Stomach smooth muscle (tissue), 2 donors: Measurements from ENCODE around the gene PRDM2.

Source experiments
- H3K27ac ChIP-seq: one replicate; pipeline ENCODE4 v1.7.0; 2013; ENCODE audit warnings: mild to moderate bottlenecking, low read length, inconsistent platforms
- H3K27me3 ChIP-seq, 2 donors: one replicate each; pipeline ENCODE4 v1.7.0; 2013; ENCODE audit warnings: low read length in 2 of 2; ENCODE audit not compliant: insufficient read depth in 2 of 2, control insufficient read depth in 1 of 2
- H3K36me3 ChIP-seq, 2 donors: one replicate each; pipeline ENCODE4 v1.7.0; 2013; ENCODE audit warnings: low read length in 2 of 2; ENCODE audit not compliant: control insufficient read depth in 2 of 2, insufficient read depth in 2 of 2
- H3K4me1 ChIP-seq: one replicate; pipeline ENCODE4 v1.7.0; 2013; ENCODE audit warnings: low read length; ENCODE audit not compliant: control insufficient read depth, insufficient read depth
- H3K4me3 ChIP-seq, 2 donors: one replicate each; pipeline ENCODE4 v1.7.0; 2013; ENCODE audit warnings: low read length in 2 of 2
- H3K9ac ChIP-seq, 2 donors: one replicate each; pipeline ENCODE4 v1.7.0; 2013; ENCODE audit warnings: low read length in 2 of 2, mild to moderate bottlenecking in 1 of 2
- H3K9me3 ChIP-seq, 2 donors: one replicate each; pipeline ENCODE4 v1.7.0; 2013; ENCODE audit warnings: low read length in 2 of 2; ENCODE audit not compliant: control insufficient read depth in 2 of 2
- donor health status: healthy.
- donor health status: Pancreatic carcinoma.

The PRDM2 gene

GRCh38 chr1:13838236-13838635 is 138.2 kb downstream of the PRDM2 start:
- H3K4me3 ChIP-seq: no peak overlapping the region
- H3K36me3 ChIP-seq: no peaks in the 10 kb centered on the region
- H3K9me3 ChIP-seq: peaks cover 0 to 3% of the 10 kb centered on the region in 2 donors
- no peak overlapping the region for H3K9ac ChIP-seq
- H3K27ac ChIP-seq: no peak overlapping the region
- no peaks in the 10 kb centered on the region for H3K4me1 ChIP-seq
- H3K27me3 ChIP-seq: no peaks in the 10 kb centered on the region

- H3K9ac ChIP-seq: no peak overlapping the region
- H3K36me3 ChIP-seq: no peaks in the 10 kb centered on the region
- no peaks in the 10 kb centered on the region for H3K9me3 ChIP-seq
- no peak overlapping the region for H3K27ac ChIP-seq
- no peaks in the 10 kb centered on the region for H3K27me3 ChIP-seq
- H3K4me3 ChIP-seq: no peak overlapping the region
- no peaks in the 10 kb centered on the region for H3K4me1 ChIP-seq
These were observed 142.5 kb downstream of the PRDM2 start for GRCh38 chr1:13842497-13842896.

- no peaks in the 10 kb centered on the region for H3K27me3 ChIP-seq
- H3K4me3 ChIP-seq: no peak overlapping the region
- H3K27ac ChIP-seq: no peak overlapping the region
- H3K9ac ChIP-seq: no peak overlapping the region
- no peaks in the 10 kb centered on the region for H3K9me3 ChIP-seq
- H3K4me1 ChIP-seq: no peaks in the 10 kb centered on the region
- H3K36me3 ChIP-seq: no peaks in the 10 kb centered on the region
These were observed 151.7 kb downstream of the PRDM2 start for GRCh38 chr1:13851726-13852125.

GRCh38 chr1:13855554-13855953 is 155.6 kb downstream of the PRDM2 start:
- Histone ChIP-seq H3K9me3 (no peaks in the 10 kb centered on the region), H3K27me3 (no peaks in the 10 kb centered on the region), H3K9ac (no peak overlapping the region), H3K4me1 (no peaks in the 10 kb centered on the region), H3K36me3 (no peaks in the 10 kb centered on the region), H3K27ac (no peak overlapping the region), H3K4me3 (no peak overlapping the region)

GRCh38 chr1:13860031-13860430 is 160.0 kb downstream of the PRDM2 start:
- H3K27ac ChIP-seq: no peak overlapping the region
- no peak overlapping the region for H3K4me3 ChIP-seq
- H3K36me3 ChIP-seq: no peaks in the 10 kb centered on the region
- H3K27me3 ChIP-seq: no peaks in the 10 kb centered on the region
- H3K4me1 ChIP-seq: no peaks in the 10 kb centered on the region
- H3K9ac ChIP-seq: no peak overlapping the region
- H3K9me3 ChIP-seq: no peaks in the 10 kb centered on the region

GRCh38 chr1:13864760-13865159 is 164.8 kb downstream of the PRDM2 start:
- no peaks in the 10 kb centered on the region for H3K36me3 ChIP-seq
- H3K27ac ChIP-seq: no peak overlapping the region
- no peaks in the 10 kb centered on the region for H3K4me1 ChIP-seq
- no peaks in the 10 kb centered on the region for H3K9me3 ChIP-seq
- no peaks in the 10 kb centered on the region for H3K27me3 ChIP-seq
- no peak overlapping the region for H3K4me3 ChIP-seq
- no peak overlapping the region for H3K9ac ChIP-seq

DNA sequence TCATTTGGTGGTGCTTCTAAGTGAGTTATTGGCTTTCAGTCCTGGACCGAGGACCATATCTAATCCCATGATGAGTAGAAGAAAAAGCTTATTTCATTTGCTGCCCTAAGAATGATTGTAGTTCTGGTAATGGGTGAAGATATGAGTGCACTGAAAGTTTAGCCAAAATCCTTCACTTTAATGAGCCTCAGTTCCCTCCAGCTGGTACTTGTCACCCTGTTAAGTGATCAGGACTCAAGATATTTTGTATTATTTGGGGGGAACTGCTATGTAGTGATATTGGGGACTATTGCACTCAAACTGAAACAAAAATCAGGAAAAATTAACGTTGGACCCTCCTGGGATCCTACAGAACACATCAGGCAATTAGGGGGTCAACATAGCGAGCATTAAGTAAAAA is 165.9 kb downstream of the PRDM2 start:
- Histone ChIP-seq H3K9ac (no peak overlapping the region), H3K4me3 (no peak overlapping the region), H3K9me3 (no peaks in the 10 kb centered on the region), H3K4me1 (no peaks in the 10 kb centered on the region), H3K27me3 (no peaks in the 10 kb centered on the region), H3K36me3 (no peaks in the 10 kb centered on the region), H3K27ac (no peak overlapping the region)

DNA sequence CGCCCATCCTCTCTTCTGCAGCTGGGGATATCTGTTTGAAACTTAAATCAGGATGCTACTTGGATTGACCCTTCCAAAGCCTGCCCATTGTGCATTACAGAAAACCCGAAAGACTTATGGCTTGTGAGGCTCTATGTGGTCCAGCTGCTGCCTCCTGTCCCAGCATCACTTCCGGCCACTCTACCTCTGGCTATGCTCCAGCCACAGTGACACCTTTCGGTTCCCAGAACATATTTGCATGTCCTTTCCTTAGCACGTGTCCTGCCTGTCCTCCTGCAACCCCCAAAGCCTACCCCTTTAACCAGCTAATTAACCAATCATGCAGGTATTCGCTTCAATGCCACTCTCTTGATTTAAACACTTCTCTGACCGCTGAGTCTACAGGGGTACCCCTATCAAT is 167.6 kb downstream of the PRDM2 start:
- Histone ChIP-seq H3K4me3 (no peak overlapping the region), H3K36me3 (no peaks in the 10 kb centered on the region), H3K9me3 (no peaks in the 10 kb centered on the region), H3K27ac (no peak overlapping the region), H3K27me3 (no peaks in the 10 kb centered on the region), H3K4me1 (no peaks in the 10 kb centered on the region), H3K9ac (no peak overlapping the region)

DNA sequence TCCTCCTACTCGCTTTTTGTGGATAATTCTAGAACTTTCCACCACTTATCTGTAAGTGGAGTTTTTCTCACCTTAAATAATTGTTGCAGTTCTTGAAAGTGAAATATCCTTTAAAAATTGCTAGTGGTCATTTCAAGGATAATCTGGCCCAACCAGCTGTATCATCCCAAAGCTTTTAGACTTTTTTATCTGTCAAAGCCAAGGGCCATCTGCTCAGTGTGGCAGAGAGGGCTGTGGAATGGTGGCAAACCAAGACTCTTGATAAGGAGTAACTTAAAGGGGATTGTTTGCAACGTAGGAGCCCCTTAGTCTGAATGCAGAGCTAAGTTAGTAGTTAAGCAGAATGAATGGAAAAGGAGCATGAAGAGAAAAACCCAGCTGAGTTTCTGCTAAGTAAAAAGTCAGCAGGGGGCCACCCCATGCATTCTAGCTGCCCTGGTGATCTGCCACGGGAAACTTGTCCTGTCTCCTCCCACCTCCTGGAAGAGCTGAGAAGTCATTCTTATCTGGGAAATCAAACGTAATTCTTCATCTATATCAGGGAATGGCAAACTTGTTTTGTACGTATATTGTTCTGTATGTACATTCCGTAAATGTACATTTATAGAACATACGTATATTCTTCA is 169.3 kb downstream of the PRDM2 start:
- H3K9ac ChIP-seq: no peak overlapping the region

GRCh38 chr1:13871413-13871812 is 171.4 kb downstream of the PRDM2 start:
- H3K4me1 ChIP-seq: no peaks in the 10 kb centered on the region
- no peak overlapping the region for H3K9ac ChIP-seq
- H3K36me3 ChIP-seq: no peaks in the 10 kb centered on the region
- H3K27ac ChIP-seq: no peak overlapping the region
- no peaks in the 10 kb centered on the region for H3K27me3 ChIP-seq
- H3K9me3 ChIP-seq: no peaks in the 10 kb centered on the region
- H3K4me3 ChIP-seq: no peak overlapping the region

More for the DNA sequence above, 169.3 kb downstream of the PRDM2 start:
- Histone ChIP-seq H3K27ac (no peak overlapping the region), H3K36me3 (no peaks in the 10 kb centered on the region), H3K4me3 (no peak overlapping the region), H3K4me1 (no peaks in the 10 kb centered on the region), H3K27me3 (no peaks in the 10 kb centered on the region), H3K9me3 (no peaks in the 10 kb centered on the region)

- Histone ChIP-seq H3K27me3 (no peaks in the 10 kb centered on the region), H3K4me3 (no peak overlapping the region), H3K9ac (no peak overlapping the region), H3K27ac (no peak overlapping the region), H3K9me3 (no peaks in the 10 kb centered on the region), H3K36me3 (no peaks in the 10 kb centered on the region), H3K4me1 (no peaks in the 10 kb centered on the region)
These were observed 171.9 kb downstream of the PRDM2 start for GRCh38 chr1:13871886-13872285.
